CD14-positive monocyte (primary cell): ENCODE data around the gene CEP290. TPM values are rescaled to one million over a fixed set of nuclear protein-coding genes. Genes with fewer than 3 reads are reported as not detected.

Experiments used
- DNase-seq, 3 donors: peaks; one replicate each; pipeline ENCODE4 v3.0.0-alpha.2; 2011 to 2022
- H2AFZ ChIP-seq: 2 replicates; pipeline ENCODE4 v1.6.0; 2012; ENCODE audit warnings: mild to moderate bottlenecking, low read depth, low read length, inconsistent platforms; ENCODE audit not compliant: insufficient read depth, poor library complexity, severe bottlenecking
- H3K27ac ChIP-seq, 2 donors: 1 replicate in 1 of 2; 2 replicates in 1 of 2; pipeline ENCODE4 v1.5.1; 2012 to 2013; ENCODE audit warnings: low read length in 2 of 2, control low read depth in 1 of 2, inconsistent platforms in 1 of 2, low read depth in 1 of 2, mild to moderate bottlenecking in 1 of 2
- H3K27me3 ChIP-seq, 2 donors: one replicate each; pipeline versions ENCODE4 v1.6.0 to v1.6.1; 2011 to 2013; ENCODE audit warnings: low read length in 2 of 2; ENCODE audit not compliant: control insufficient read depth in 2 of 2, insufficient read depth in 2 of 2
- H3K36me3 ChIP-seq, 2 donors: replicated peaks in 1 of 2; 1 replicate in 1 of 2; 2 replicates in 1 of 2; pipeline versions ENCODE4 v1.5.1 to v1.6.1; 2012 to 2013; ENCODE audit warnings: low read length in 2 of 2, control low read depth in 1 of 2, inconsistent platforms in 1 of 2, mild to moderate bottlenecking in 1 of 2; ENCODE audit not compliant: insufficient read depth in 2 of 2, control insufficient read depth in 1 of 2
- H3K4me1 ChIP-seq, 2 donors: 1 replicate in 1 of 2; 2 replicates in 1 of 2; pipeline versions ENCODE4 v1.5.1 to v1.6.1; 2012 to 2013; ENCODE audit warnings: low read length in 2 of 2, control low read depth in 1 of 2, inconsistent platforms in 1 of 2, mild to moderate bottlenecking in 1 of 2, moderate library complexity in 1 of 2; ENCODE audit not compliant: insufficient read depth in 2 of 2, control insufficient read depth in 1 of 2
- H3K4me2 ChIP-seq: replicated peaks from 2 replicates; pipeline ENCODE3; 2012; ENCODE audit warnings: low read length, moderate library complexity, mild to moderate bottlenecking; ENCODE audit not compliant: poor library complexity, severe bottlenecking; ENCODE audit errors: extremely low read depth
- H3K4me3 ChIP-seq, 3 experiments: fragments of 200-600 bp in 1 of 3; sonication (generic) in 1 of 3; replicated peaks in 1 of 3; 1 replicate in 2 of 3; 2 replicates in 1 of 3; pipeline ENCODE4 v1.5.1; 2011 to 2013; ENCODE audit warnings: low read length in 3 of 3, mild to moderate bottlenecking in 3 of 3, control low read depth in 2 of 3, low read depth in 2 of 3, inconsistent platforms in 1 of 3, moderate library complexity in 1 of 3
- H3K79me2 ChIP-seq: 2 replicates; pipeline ENCODE4 v1.6.0; 2012; ENCODE audit warnings: mild to moderate bottlenecking, control low read depth, inconsistent platforms, low read length, moderate library complexity; ENCODE audit not compliant: insufficient read depth
- H3K9ac ChIP-seq: 2 replicates; pipeline ENCODE4 v1.6.0; 2017; ENCODE audit warnings: low read length, mild to moderate bottlenecking; ENCODE audit not compliant: insufficient read depth, poor library complexity, severe bottlenecking
- H3K9me3 ChIP-seq, 2 donors: replicated peaks in 1 of 2; 1 replicate in 1 of 2; 2 replicates in 1 of 2; pipeline versions ENCODE4 v1.5.1 to v1.6.1; 2012 to 2013; ENCODE audit warnings: low read length in 2 of 2, control low read depth in 1 of 2; ENCODE audit not compliant: control insufficient read depth in 1 of 2, insufficient read depth in 1 of 2
- H4K20me1 ChIP-seq: 2 replicates; pipeline ENCODE4 v1.6.0; 2012; ENCODE audit warnings: mild to moderate bottlenecking, low read length, control low read depth, moderate library complexity; ENCODE audit not compliant: insufficient read depth
- H3K27ac Mint-ChIP-seq, 7 donors: one replicate each; pipeline ENCODE4 v1.8.0; 2020; ENCODE audit warnings: mild to moderate bottlenecking in 7 of 7, mixed read lengths in 7 of 7, moderate library complexity in 6 of 7, inconsistent platforms in 2 of 7
- H3K27me3 Mint-ChIP-seq, 3 donors: one replicate each; pipeline ENCODE4 v1.8.0; 2021 to 2022; ENCODE audit warnings: low read depth in 3 of 3, mild to moderate bottlenecking in 3 of 3, mixed read lengths in 3 of 3, moderate library complexity in 3 of 3, inconsistent platforms in 1 of 3
- H3K36me3 Mint-ChIP-seq, 2 donors: one replicate each; pipeline ENCODE4 v1.8.0; 2020; ENCODE audit warnings: mixed read lengths in 2 of 2, inconsistent platforms in 1 of 2, mild to moderate bottlenecking in 1 of 2
- H3K4me1 Mint-ChIP-seq: one replicate; pipeline ENCODE4 v1.8.0; 2020; ENCODE audit warnings: mild to moderate bottlenecking, mixed read lengths
- H3K4me3 Mint-ChIP-seq, 2 donors: one replicate each; pipeline ENCODE4 v1.8.0; 2020; ENCODE audit warnings: mild to moderate bottlenecking in 2 of 2, mixed read lengths in 2 of 2, moderate library complexity in 1 of 2
- H3K9me3 Mint-ChIP-seq, 7 donors: one replicate each; pipeline ENCODE4 v1.8.0; 2020 to 2022; ENCODE audit warnings: mixed read lengths in 7 of 7, mild to moderate bottlenecking in 6 of 7, moderate library complexity in 6 of 7, inconsistent platforms in 2 of 7
- WGBS: methylation state at CpG from one replicate; pipeline ENCODE4 v1.1.5; 2013; ENCODE audit warnings: missing lambda C conversion rate; ENCODE audit not compliant: insufficient coverage; 5-methylcytosine and 5-hydroxymethylcytosine counted together
- intact Hi-C, 2 donors: fragments of 100-400 bp; cut with micrococcal nuclease; formaldehyde crosslinking; loops; one replicate each; pipeline versions ENCODE4 v1.15.0 to v1.15.1; 2023
- polyA plus RNA-seq, 3 donors: library from polyadenylated mRNA; depleted of rRNA in 1 of 3; unstranded in 2 of 3; stranded (reverse) in 1 of 3; fragments of 300-500 nt in 2 of 3; fragments of >200 nt in 1 of 3; fragmentation: Illumina TruSeq in 2 of 3; gene quantifications; 1 replicate in 2 of 3; 2 replicates in 1 of 3; pipeline ENCODE4 v1.2.3, GENCODE V29; 2012 to 2021
- TF ChIP-seq, protein P1 (sequence below): fragments of 200-600 bp; IDR thresholded peaks from one replicate; pipeline ENCODE4 v1.8.0; 2022; ENCODE audit warnings: antibody characterized with exemption, mild to moderate bottlenecking

The CEP290 gene
- polyA plus RNA-seq, 3 donors = 0.55 to 1.5 (median 0.71) TPM

DNA sequence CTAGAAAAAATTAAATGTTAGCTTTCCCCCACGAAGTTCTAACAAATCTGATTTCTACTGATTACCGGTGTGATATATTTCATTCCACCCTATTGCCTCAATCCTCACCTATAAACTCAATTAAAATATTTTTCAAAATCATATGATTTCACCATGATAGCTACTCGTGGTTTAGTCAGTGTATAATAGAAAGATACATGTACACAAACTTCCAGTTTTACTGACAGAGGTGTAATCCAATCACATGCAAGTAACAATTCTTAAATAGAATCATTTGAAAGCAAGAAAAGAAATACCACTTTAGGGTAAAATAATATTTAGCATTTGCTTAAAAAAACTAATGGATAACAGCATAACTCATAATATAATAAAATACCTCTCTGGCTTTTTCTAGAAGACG, 57.7 kb downstream of the CEP290 start:
- H3K9me3 Mint-ChIP-seq = no peaks in the 10 kb centered on the region
- H3K36me3 Mint-ChIP-seq = peaks cover 36 to 46% of the 10 kb centered on the region in 2 donors
- H4K20me1 ChIP-seq = no peaks in the 10 kb centered on the region
- no peaks in the 10 kb centered on the region for H3K4me1 Mint-ChIP-seq
- TF ChIP-seq, protein P1, sequence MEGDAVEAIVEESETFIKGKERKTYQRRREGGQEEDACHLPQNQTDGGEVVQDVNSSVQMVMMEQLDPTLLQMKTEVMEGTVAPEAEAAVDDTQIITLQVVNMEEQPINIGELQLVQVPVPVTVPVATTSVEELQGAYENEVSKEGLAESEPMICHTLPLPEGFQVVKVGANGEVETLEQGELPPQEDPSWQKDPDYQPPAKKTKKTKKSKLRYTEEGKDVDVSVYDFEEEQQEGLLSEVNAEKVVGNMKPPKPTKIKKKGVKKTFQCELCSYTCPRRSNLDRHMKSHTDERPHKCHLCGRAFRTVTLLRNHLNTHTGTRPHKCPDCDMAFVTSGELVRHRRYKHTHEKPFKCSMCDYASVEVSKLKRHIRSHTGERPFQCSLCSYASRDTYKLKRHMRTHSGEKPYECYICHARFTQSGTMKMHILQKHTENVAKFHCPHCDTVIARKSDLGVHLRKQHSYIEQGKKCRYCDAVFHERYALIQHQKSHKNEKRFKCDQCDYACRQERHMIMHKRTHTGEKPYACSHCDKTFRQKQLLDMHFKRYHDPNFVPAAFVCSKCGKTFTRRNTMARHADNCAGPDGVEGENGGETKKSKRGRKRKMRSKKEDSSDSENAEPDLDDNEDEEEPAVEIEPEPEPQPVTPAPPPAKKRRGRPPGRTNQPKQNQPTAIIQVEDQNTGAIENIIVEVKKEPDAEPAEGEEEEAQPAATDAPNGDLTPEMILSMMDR = no peak
- no peaks in the 10 kb centered on the region for H3K79me2 ChIP-seq
- no peak overlapping the region for H3K4me3 ChIP-seq
- H3K4me3 Mint-ChIP-seq = no peak overlapping the region
- no peak overlapping the region for H2AFZ ChIP-seq
- H3K27me3 ChIP-seq = no peaks in the 10 kb centered on the region
- no peak overlapping the region for H3K27ac Mint-ChIP-seq
- H3K4me2 ChIP-seq = no peak overlapping the region
- H3K36me3 ChIP-seq = peaks cover 27 to 49% of the 10 kb centered on the region in 2 donors
- no peaks in the 10 kb centered on the region for H3K27me3 Mint-ChIP-seq
- no peaks in the 10 kb centered on the region for H3K9me3 ChIP-seq
- intact Hi-C loops = no loop called here
- H3K27ac ChIP-seq = no peak overlapping the region
- no peaks in the 10 kb centered on the region for H3K4me1 ChIP-seq
- WGBS = no CpG with 5 or more reads among the region's 4 CpGs
- H3K9ac ChIP-seq = no peak overlapping the region
- no peak for DNase-seq

- no peak for DNase-seq
- H3K4me3 Mint-ChIP-seq = no peak overlapping the region
- no peaks in the 10 kb centered on the region for H3K9me3 Mint-ChIP-seq
- 100% methylated on average over 1 of the region's 3 CpGs for WGBS
- Histone ChIP-seq H3K4me2 (no peak overlapping the region), H3K36me3 (peaks cover 27 to 45% of the 10 kb centered on the region in 2 donors), H3K9me3 (no peaks in the 10 kb centered on the region), H3K4me1 (no peaks in the 10 kb centered on the region), H4K20me1 (no peaks in the 10 kb centered on the region), H3K79me2 (no peaks in the 10 kb centered on the region), H3K4me3 (no peak overlapping the region), H3K27me3 (no peaks in the 10 kb centered on the region), H2AFZ (no peak overlapping the region), H3K9ac (no peak overlapping the region), H3K27ac (no peak overlapping the region)
- intact Hi-C loops = no loop called here
- H3K27me3 Mint-ChIP-seq = no peaks in the 10 kb centered on the region
- TF ChIP-seq, protein P1 = no peak
- peaks cover 31 to 42% of the 10 kb centered on the region in 2 donors for H3K36me3 Mint-ChIP-seq
- no peaks in the 10 kb centered on the region for H3K4me1 Mint-ChIP-seq
- H3K27ac Mint-ChIP-seq = no peak overlapping the region
Measured at GRCh38 chr12:88083634-88084033, 58.3 kb downstream of the CEP290 start.
